Measurements from ENCODE around the gene HACD3. TPM values are rescaled to one million over a fixed set of nuclear protein-coding genes. Genes with fewer than 3 reads are reported as not detected.
A peak's percentile ranks its signal among the peaks of the same experiment; 100 is the strongest.

Gene HACD3
- total RNA-seq, 1 experiment from 2014 or later: 133 TPM

DNA sequence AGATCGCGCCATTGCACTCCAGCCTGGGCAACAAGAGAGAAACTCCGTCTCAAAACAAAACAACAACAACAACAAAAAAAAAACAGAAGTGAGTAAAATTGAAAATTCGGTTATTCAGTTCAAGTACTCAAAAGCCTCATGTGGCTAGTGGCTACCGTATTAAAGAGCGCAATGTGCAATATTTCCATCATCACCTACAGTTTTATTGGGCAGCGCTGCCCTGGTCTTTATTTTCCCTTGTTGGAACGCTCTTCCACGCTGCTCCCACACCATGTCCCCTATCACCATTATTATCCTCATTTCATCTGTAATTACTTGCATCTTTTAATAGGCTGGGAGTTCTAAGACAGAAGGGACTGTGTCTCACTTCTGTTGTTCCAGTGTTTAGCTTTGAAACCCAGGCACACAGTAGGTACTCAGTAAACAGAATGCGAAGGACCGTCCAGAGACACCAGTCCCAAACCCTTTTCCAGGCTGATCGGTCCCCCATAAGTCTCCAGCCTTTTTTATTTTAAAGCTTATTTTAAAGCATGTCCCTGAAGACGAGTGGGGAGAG is 423 bp upstream of the HACD3 start:
- Histone ChIP-seq H2AFZ (ENCODE audit: low read length) (peak overlapping the region; percentile 1), H3K27me3 (ENCODE audit: insufficient read depth, low read length) (no peaks in the 10 kb centered on the region), H3K4ac (ENCODE audit: low read depth, low read length) (no peak overlapping the region), H3K27ac (ENCODE audit: insufficient read length, low read depth, low read length) (no peak overlapping the region), H2BK15ac (ENCODE audit: low read depth, low read length) (no peak overlapping the region), H3K9ac (ENCODE audit: extremely low read depth, insufficient read length, low read length) (peak overlapping the region; percentile 25), H3K79me2 (ENCODE audit: insufficient read depth, low read length) (peaks cover 27% of the 10 kb centered on the region), H2BK12ac (ENCODE audit: insufficient read length, low read depth, low read length) (no peak overlapping the region), H4K8ac (replicated peaks; ENCODE audit: insufficient read length, low read depth, low read length) (no peak overlapping the region), H2BK120ac (ENCODE audit: low read depth, low read length, poor library complexity, severe bottlenecking) (no peak overlapping the region), H3K23ac (ENCODE audit: insufficient read length, low read depth, low read length) (no peak overlapping the region), H3K18ac (ENCODE audit: insufficient read length, low read depth, low read length) (no peak overlapping the region), H3T11ph (ENCODE audit: low read length) (no peak overlapping the region), H3K56ac (ENCODE audit: insufficient read length, low read depth, low read length) (no peak overlapping the region), H3K9me3 (ENCODE audit: control insufficient read depth, low read depth, low read length) (no peaks in the 10 kb centered on the region), H3K4me1 (ENCODE audit: insufficient read depth, low read length) (no peaks in the 10 kb centered on the region; the same call in 1 of the 2 replicates), H2AK5ac (ENCODE audit: insufficient read length, low read length) (no peak overlapping the region), H3K79me1 (ENCODE audit: insufficient read depth, low read depth, low read length, poor library complexity, severe bottlenecking) (no peaks in the 10 kb centered on the region), H4K5ac (ENCODE audit: insufficient read length, low read depth, low read length) (no peak overlapping the region), H3K14ac (ENCODE audit: insufficient read depth, low read length) (peak overlapping the region; percentile 39; the same call in 1 of the 2 replicates), H3K23me2 (ENCODE audit: insufficient read length, low read depth, low read length, poor library complexity, severe bottlenecking) (peaks cover 3% of the 10 kb centered on the region), H3K4me2 (ENCODE audit: insufficient read depth, insufficient read length, low read length) (peak overlapping the region; percentile 70), H2BK20ac (ENCODE audit: low read depth, low read length, poor library complexity, severe bottlenecking) (no peak overlapping the region), H4K91ac (ENCODE audit: insufficient read length, low read depth, low read length) (no peak overlapping the region), H4K20me1 (ENCODE audit: control insufficient read depth, insufficient read depth, insufficient read length) (no peaks in the 10 kb centered on the region), H2BK5ac (ENCODE audit: insufficient read length, low read length) (no peak overlapping the region)
- TF ChIP-seq, protein P1, sequence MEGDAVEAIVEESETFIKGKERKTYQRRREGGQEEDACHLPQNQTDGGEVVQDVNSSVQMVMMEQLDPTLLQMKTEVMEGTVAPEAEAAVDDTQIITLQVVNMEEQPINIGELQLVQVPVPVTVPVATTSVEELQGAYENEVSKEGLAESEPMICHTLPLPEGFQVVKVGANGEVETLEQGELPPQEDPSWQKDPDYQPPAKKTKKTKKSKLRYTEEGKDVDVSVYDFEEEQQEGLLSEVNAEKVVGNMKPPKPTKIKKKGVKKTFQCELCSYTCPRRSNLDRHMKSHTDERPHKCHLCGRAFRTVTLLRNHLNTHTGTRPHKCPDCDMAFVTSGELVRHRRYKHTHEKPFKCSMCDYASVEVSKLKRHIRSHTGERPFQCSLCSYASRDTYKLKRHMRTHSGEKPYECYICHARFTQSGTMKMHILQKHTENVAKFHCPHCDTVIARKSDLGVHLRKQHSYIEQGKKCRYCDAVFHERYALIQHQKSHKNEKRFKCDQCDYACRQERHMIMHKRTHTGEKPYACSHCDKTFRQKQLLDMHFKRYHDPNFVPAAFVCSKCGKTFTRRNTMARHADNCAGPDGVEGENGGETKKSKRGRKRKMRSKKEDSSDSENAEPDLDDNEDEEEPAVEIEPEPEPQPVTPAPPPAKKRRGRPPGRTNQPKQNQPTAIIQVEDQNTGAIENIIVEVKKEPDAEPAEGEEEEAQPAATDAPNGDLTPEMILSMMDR (conservative IDR thresholded peaks at IDR 0.05): no peak
- H3K9me3 Mint-ChIP-seq: no peaks in the 10 kb centered on the region
- peak overlapping the region in 1 of 3 experiments; percentile 2; a peak in 3 of 7 replicates for H3K27ac Mint-ChIP-seq
- WGBS (ENCODE audit: extremely low coverage, insufficient read length, low lambda C conversion rate): no CpG with 5 or more reads among the region's 13 CpGs
- peaks cover 34 to 44% of the 10 kb centered on the region in 2 experiments for H3K4me1 Mint-ChIP-seq
- no peak for DNase-seq
- peak overlapping the region; percentile 84 to 89 for H3K4me3 Mint-ChIP-seq
- peaks cover 3 to 14% (median 7%) of the 10 kb centered on the region in 3 experiments; a peak in 5 of 7 replicates for H3K36me3 Mint-ChIP-seq (ENCODE audit: insufficient read depth in 1 of 3, low read depth in 3 of 3)
- H3K27me3 Mint-ChIP-seq (ENCODE audit: low read depth): no peaks in the 10 kb centered on the region

Measured in H9 (cell line).